Measurements from ENCODE around the gene KIAA2012. TPM values are rescaled to one million over a fixed set of nuclear protein-coding genes. Genes with fewer than 3 reads are reported as not detected.

The KIAA2012 gene
- polyA plus RNA-seq, 1 donor (not counting 4 experiments of a cell fraction or from before 2014, with no cell fraction given): not detected

DNA sequence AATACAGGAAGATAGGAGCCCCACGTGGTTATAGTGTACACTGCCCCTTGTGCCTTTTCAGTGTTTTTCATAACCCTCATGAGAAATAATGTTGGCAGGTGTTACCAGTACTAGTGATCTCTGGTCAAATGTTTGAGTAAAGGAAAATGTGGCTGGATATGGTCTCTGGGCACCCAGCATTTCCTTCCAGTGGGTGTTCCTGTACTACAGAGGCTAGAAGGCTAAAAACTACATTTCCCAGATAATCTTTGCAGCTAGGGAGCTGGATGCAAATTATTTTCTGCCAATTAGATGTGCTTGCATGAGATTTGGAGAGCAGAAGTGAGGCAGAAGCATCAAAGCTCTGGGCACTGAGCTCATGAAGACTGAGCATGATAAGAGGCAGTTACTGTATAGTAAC is 45.1 kb downstream of the KIAA2012 start:
- Histone ChIP-seq H3K9me3 (ENCODE audit: control insufficient read depth, low read depth, low read length) (no peaks in the 10 kb centered on the region), H3K4me1 (ENCODE audit: control insufficient read depth, extremely low read depth, insufficient read depth, low read length) (no peaks in the 10 kb centered on the region), H3K9ac (ENCODE audit: control insufficient read depth, extremely low read depth, insufficient read depth, low read length) (no peak overlapping the region), H3K4me2 (ENCODE audit: control insufficient read depth, extremely low read depth, insufficient read depth, low read depth, low read length) (no peak overlapping the region), H3K4me3 (ENCODE audit: control insufficient read depth in 2 of 3, extremely low read depth in 1 of 3, insufficient read depth in 2 of 3, low read depth in 1 of 3, low read length in 3 of 3) (no peak overlapping the region), H3K27ac (ENCODE audit: control insufficient read depth, insufficient read depth, low read length) (no peak overlapping the region), H3K79me2 (ENCODE audit: control insufficient read depth, insufficient read depth, low read length) (no peaks in the 10 kb centered on the region), H3K9me1 (ENCODE audit: control insufficient read depth, extremely low read depth, insufficient read depth, low read length) (no peaks in the 10 kb centered on the region), H3K27me3 (ENCODE audit: control insufficient read depth, extremely low read depth, insufficient read depth, low read length) (peaks cover 6% of the 10 kb centered on the region), H4K20me1 (ENCODE audit: control insufficient read depth, extremely low read depth, insufficient read depth, low read length) (no peaks in the 10 kb centered on the region), H2AFZ (ENCODE audit: control insufficient read depth, low read length) (no peak overlapping the region), H3K36me3 (ENCODE audit: control insufficient read depth in 2 of 2, extremely low read depth in 1 of 2, insufficient read depth in 2 of 2, low read length in 2 of 2) (no peaks in the 10 kb centered on the region)
- DNase-seq (ENCODE audit: low read depth, low spot score) (no peak), FAIRE-seq (no peak)
- dilution Hi-C loops (cut with MboI; ENCODE audit: extremely low pct_ligation_motif_present, low sequenced_read_pairs): no loop called here
- TF ChIP-seq, protein P1, sequence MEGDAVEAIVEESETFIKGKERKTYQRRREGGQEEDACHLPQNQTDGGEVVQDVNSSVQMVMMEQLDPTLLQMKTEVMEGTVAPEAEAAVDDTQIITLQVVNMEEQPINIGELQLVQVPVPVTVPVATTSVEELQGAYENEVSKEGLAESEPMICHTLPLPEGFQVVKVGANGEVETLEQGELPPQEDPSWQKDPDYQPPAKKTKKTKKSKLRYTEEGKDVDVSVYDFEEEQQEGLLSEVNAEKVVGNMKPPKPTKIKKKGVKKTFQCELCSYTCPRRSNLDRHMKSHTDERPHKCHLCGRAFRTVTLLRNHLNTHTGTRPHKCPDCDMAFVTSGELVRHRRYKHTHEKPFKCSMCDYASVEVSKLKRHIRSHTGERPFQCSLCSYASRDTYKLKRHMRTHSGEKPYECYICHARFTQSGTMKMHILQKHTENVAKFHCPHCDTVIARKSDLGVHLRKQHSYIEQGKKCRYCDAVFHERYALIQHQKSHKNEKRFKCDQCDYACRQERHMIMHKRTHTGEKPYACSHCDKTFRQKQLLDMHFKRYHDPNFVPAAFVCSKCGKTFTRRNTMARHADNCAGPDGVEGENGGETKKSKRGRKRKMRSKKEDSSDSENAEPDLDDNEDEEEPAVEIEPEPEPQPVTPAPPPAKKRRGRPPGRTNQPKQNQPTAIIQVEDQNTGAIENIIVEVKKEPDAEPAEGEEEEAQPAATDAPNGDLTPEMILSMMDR (optimal IDR thresholded peaks at IDR 0.05 in 1 of 3, IDR thresholded peaks at IDR 0.05 in 1 of 3, conservative IDR thresholded peaks at IDR 0.05 in 1 of 3; ENCODE audit: extremely low read depth in 1 of 3, insufficient read depth in 2 of 3, low read length in 3 of 3): no peak
- no peak for TF ChIP-seq EZH2 (IDR thresholded peaks at IDR 0.05; ENCODE audit: low read length)

DNA sequence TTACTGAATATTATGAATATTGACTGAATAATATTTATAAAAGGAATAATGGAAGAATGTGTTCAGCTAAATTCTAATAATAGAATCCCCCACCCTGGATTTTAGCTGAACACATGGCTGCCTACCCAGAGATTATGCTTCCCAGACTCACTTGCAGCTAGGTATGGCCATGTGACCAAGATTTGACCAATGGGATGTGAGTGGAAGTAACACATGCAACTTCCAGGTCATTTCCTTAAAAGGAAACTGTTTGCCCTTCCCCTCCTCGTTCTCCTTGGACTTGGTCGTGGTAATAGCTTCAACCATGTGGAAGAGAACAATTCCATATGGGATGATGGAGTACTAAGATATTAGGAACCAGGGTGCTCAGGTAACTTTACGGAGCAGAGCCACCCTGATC is 47.8 kb downstream of the KIAA2012 start:
- Histone ChIP-seq H3K4me1 (ENCODE audit: control insufficient read depth, extremely low read depth, insufficient read depth, low read length) (no peaks in the 10 kb centered on the region), H3K79me2 (ENCODE audit: control insufficient read depth, insufficient read depth, low read length) (no peaks in the 10 kb centered on the region), H2AFZ (ENCODE audit: control insufficient read depth, low read length) (no peak overlapping the region), H3K36me3 (ENCODE audit: control insufficient read depth in 2 of 2, extremely low read depth in 1 of 2, insufficient read depth in 2 of 2, low read length in 2 of 2) (no peaks in the 10 kb centered on the region), H3K27me3 (ENCODE audit: control insufficient read depth, extremely low read depth, insufficient read depth, low read length) (peaks cover 8% of the 10 kb centered on the region), H3K27ac (ENCODE audit: control insufficient read depth, insufficient read depth, low read length) (no peak overlapping the region), H3K4me2 (ENCODE audit: control insufficient read depth, extremely low read depth, insufficient read depth, low read depth, low read length) (no peak overlapping the region), H3K9me1 (ENCODE audit: control insufficient read depth, extremely low read depth, insufficient read depth, low read length) (no peaks in the 10 kb centered on the region), H3K9ac (ENCODE audit: control insufficient read depth, extremely low read depth, insufficient read depth, low read length) (no peak overlapping the region), H3K9me3 (ENCODE audit: control insufficient read depth, low read depth, low read length) (no peaks in the 10 kb centered on the region), H3K4me3 (ENCODE audit: control insufficient read depth in 2 of 3, extremely low read depth in 1 of 3, insufficient read depth in 2 of 3, low read depth in 1 of 3, low read length in 3 of 3) (no peak overlapping the region), H4K20me1 (ENCODE audit: control insufficient read depth, extremely low read depth, insufficient read depth, low read length) (no peaks in the 10 kb centered on the region)
- DNase-seq (ENCODE audit: low read depth, low spot score): no peak
- no peak for TF ChIP-seq EZH2 (IDR thresholded peaks at IDR 0.05; ENCODE audit: low read length)
- TF ChIP-seq, protein P1 (optimal IDR thresholded peaks at IDR 0.05 in 1 of 3, IDR thresholded peaks at IDR 0.05 in 1 of 3, conservative IDR thresholded peaks at IDR 0.05 in 1 of 3; ENCODE audit: extremely low read depth in 1 of 3, insufficient read depth in 2 of 3, low read length in 3 of 3): no peak
- dilution Hi-C loops (cut with MboI; ENCODE audit: extremely low pct_ligation_motif_present, low sequenced_read_pairs): no loop called here
- FAIRE-seq: no peak
